ENCODE data around the gene C1R. TPM values are rescaled to one million over a fixed set of nuclear protein-coding genes. Genes with fewer than 3 reads are reported as not detected.
A peak's percentile ranks its signal among the peaks of the same experiment; 100 is the strongest.

C1R gene
- total and polyA plus RNA-seq, 10 donors = 91.8 to 421 (median 282) TPM

- WGBS, 5 donors = 90 to 98% (median 91%) methylated on average over 2 to 3 of the region's 3 CpGs
- TF ChIP-seq CTCF (IDR thresholded peaks at IDR 0.05 in 8 of 11, conservative IDR thresholded peaks at IDR 0.05 in 3 of 11) (no peak), POLR2A (IDR thresholded peaks at IDR 0.05) (no peak), POLR2AphosphoS5 (IDR thresholded peaks at IDR 0.05) (no peak)
- H3K27ac ChIP-seq = no peak overlapping the region
- peaks cover 0 to 91% (median 46%) of the 10 kb centered on the region in 6 donors for H3K36me3 ChIP-seq
- H3K9me3 ChIP-seq = no peaks in the 10 kb centered on the region
- H3K27me3 ChIP-seq (replicated peaks in 1 of 7) = no peaks in the 10 kb centered on the region
- DNase-seq = peak; percentile 64
- no peak overlapping the region for H3K4me3 ChIP-seq
- intact Hi-C loops (cut with DNase I; ENCODE audit: low total_unique reads) = no loop called here
- H3K4me1 ChIP-seq = peaks cover 0 to 24% (median 8%) of the 10 kb centered on the region in 6 donors
These were observed 44.4 kb upstream of the C1R start for GRCh38 chr12:7136676-7137075.

- 88 to 98% (median 96%) methylated on average over 7 of the region's 7 CpGs for WGBS, 5 donors
- no peaks in the 10 kb centered on the region for H3K9me3 ChIP-seq
- no peak overlapping the region for H3K4me3 ChIP-seq
- no peak for TF ChIP-seq POLR2AphosphoS5 (IDR thresholded peaks at IDR 0.05)
- no peak for TF ChIP-seq CTCF (IDR thresholded peaks at IDR 0.05 in 8 of 11, conservative IDR thresholded peaks at IDR 0.05 in 3 of 11)
- no peak for TF ChIP-seq POLR2A (IDR thresholded peaks at IDR 0.05)
- intact Hi-C loops (cut with DNase I; ENCODE audit: low total_unique reads) = no loop called here
- H3K27ac ChIP-seq = no peak overlapping the region
- H3K4me1 ChIP-seq = peaks cover 0 to 29% (median 14%) of the 10 kb centered on the region in 6 donors
- peaks cover 0 to 6% (median 0%) of the 10 kb centered on the region in 7 donors for H3K27me3 ChIP-seq (replicated peaks in 1 of 7)
- DNase-seq = no peak
- peaks cover 0 to 85% (median 43%) of the 10 kb centered on the region in 6 donors for H3K36me3 ChIP-seq
These were observed 43.8 kb upstream of the C1R start for GRCh38 chr12:7136071-7136470.

GRCh38 chr12:7134396-7135166 is 42.3 kb upstream of the C1R start:
- no peak overlapping the region for H3K27ac ChIP-seq
- no peak for DNase-seq
- peaks cover 0 to 21% (median 0%) of the 10 kb centered on the region in 7 donors for H3K27me3 ChIP-seq (replicated peaks in 1 of 7)
- H3K4me3 ChIP-seq = no peak overlapping the region
- H3K36me3 ChIP-seq = peaks cover 0 to 70% (median 42%) of the 10 kb centered on the region in 6 donors
- 80 to 92% (median 88%) methylated on average over 12 of the region's 12 CpGs for WGBS, 5 donors
- H3K4me1 ChIP-seq = peaks cover 0 to 44% (median 24%) of the 10 kb centered on the region in 6 donors
- no peaks in the 10 kb centered on the region for H3K9me3 ChIP-seq
- TF ChIP-seq CTCF (IDR thresholded peaks at IDR 0.05 in 8 of 11, conservative IDR thresholded peaks at IDR 0.05 in 3 of 11) (no peak), POLR2AphosphoS5 (IDR thresholded peaks at IDR 0.05) (peak in 1 of 3 donors; percentile 57)
- intact Hi-C loops (cut with DNase I; ENCODE audit: low total_unique reads) = no loop called here

DNA sequence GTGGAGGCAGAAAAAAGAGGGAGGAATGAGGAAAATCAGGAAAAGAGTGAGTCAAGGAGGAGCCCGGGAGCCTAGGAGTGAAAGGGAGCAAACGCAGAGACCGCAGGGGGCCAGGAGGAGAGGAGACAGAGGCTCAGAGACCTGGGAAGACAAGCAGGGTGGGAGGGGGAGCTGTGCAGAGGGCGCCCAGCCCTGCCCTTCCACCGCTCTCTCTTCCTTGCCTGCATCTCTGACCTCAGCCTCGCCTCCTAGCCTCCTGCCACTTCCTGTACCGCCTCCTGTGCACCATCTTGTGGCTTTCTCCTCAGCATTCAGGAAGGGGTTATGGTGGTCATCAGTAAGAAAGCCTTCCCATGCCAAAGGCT is 39.2 kb upstream of the C1R start:
- no peak for DNase-seq
- H3K4me3 ChIP-seq = peak overlapping the region in 6 of 8 donors; percentile 49 to 80 (median 60)
- H3K36me3 ChIP-seq = peaks cover 0 to 39% (median 31%) of the 10 kb centered on the region in 6 donors
- no peak for TF ChIP-seq CTCF (IDR thresholded peaks at IDR 0.05 in 8 of 11, conservative IDR thresholded peaks at IDR 0.05 in 3 of 11)
- TF ChIP-seq POLR2AphosphoS5 (IDR thresholded peaks at IDR 0.05) = peak in 1 of 3 donors; percentile 16
- H3K4me1 ChIP-seq = peaks cover 0 to 61% (median 30%) of the 10 kb centered on the region in 6 donors
- peak overlapping the region in 7 of 8 donors; percentile 22 to 89 (median 84) for H3K27ac ChIP-seq
- peaks cover 0 to 27% (median 0%) of the 10 kb centered on the region in 7 donors for H3K27me3 ChIP-seq (replicated peaks in 1 of 7)
- 14 to 20% (median 18%) methylated on average over 7 of the region's 7 CpGs for WGBS, 5 donors
- H3K9me3 ChIP-seq = no peaks in the 10 kb centered on the region
- intact Hi-C loops (cut with DNase I; ENCODE audit: low total_unique reads) = no loop called here
